Adrenal gland (tissue), 5 donors: ENCODE data around the gene SLC8B1.

Experiments
- CTCF ChIP-seq, 6 experiments: fragments of 450-650 bp in 4 of 6; fragments of 200-600 bp in 2 of 6; sonication (generic) in 1 of 6; IDR thresholded peaks; 1 replicate in 5 of 6; 2 replicates in 1 of 6; pipeline versions ENCODE4 v1.5.1 to v1.8.0; 2016 to 2021; ENCODE audit warnings: antibody characterized with exemption in 6 of 6, mild to moderate bottlenecking in 2 of 6, moderate library complexity in 1 of 6
- POLR2A ChIP-seq, 2 donors: fragments of 450-650 bp; IDR thresholded peaks; one replicate each; pipeline ENCODE4 v1.6.1; 2017; ENCODE audit warnings: antibody characterized with exemption in 2 of 2, mild to moderate bottlenecking in 2 of 2, moderate library complexity in 1 of 2
- donor health status: DM: no; HTN: no; CAD: no.

- TF ChIP-seq CTCF (IDR thresholded peaks at IDR 0.05): no peak
- TF ChIP-seq POLR2A (IDR thresholded peaks at IDR 0.05): no peak
Measured at GRCh38 chr12:113287146-113287898, 47.6 kb downstream of the SLC8B1 start.
